ENCODE data around the gene ASCC3.

Gene ASCC3

DNA sequence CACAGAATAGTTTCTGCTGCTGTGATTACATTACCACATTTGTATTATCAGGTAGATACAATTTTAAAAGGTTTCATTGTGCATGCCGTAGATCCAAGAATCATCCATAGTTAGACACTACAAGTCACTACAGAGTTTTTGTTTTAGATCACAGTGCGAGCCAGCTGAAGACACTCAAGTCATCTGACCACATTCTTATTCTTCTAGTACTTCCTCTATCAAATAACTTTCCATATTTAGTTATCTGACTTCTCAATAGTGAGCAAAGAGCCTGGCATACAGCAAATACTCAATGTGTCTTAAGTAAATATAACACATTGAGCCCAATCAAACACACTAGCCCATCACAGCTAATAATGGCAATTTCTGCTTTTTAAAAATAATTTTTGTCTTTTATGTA is 195.4 kb downstream of the ASCC3 start:
- no peak overlapping the region for H3K27ac ChIP-seq
- ChIA-PET POLR2A (ENCODE audit: low non-redundant PET) (no interaction called here), CTCF (no interaction called here)
- no peak for DNase-seq (ENCODE audit: low spot score)
- TF ChIP-seq, protein P1, sequence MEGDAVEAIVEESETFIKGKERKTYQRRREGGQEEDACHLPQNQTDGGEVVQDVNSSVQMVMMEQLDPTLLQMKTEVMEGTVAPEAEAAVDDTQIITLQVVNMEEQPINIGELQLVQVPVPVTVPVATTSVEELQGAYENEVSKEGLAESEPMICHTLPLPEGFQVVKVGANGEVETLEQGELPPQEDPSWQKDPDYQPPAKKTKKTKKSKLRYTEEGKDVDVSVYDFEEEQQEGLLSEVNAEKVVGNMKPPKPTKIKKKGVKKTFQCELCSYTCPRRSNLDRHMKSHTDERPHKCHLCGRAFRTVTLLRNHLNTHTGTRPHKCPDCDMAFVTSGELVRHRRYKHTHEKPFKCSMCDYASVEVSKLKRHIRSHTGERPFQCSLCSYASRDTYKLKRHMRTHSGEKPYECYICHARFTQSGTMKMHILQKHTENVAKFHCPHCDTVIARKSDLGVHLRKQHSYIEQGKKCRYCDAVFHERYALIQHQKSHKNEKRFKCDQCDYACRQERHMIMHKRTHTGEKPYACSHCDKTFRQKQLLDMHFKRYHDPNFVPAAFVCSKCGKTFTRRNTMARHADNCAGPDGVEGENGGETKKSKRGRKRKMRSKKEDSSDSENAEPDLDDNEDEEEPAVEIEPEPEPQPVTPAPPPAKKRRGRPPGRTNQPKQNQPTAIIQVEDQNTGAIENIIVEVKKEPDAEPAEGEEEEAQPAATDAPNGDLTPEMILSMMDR (conservative IDR thresholded peaks at IDR 0.05; ENCODE audit: low read depth): no peak

DNA sequence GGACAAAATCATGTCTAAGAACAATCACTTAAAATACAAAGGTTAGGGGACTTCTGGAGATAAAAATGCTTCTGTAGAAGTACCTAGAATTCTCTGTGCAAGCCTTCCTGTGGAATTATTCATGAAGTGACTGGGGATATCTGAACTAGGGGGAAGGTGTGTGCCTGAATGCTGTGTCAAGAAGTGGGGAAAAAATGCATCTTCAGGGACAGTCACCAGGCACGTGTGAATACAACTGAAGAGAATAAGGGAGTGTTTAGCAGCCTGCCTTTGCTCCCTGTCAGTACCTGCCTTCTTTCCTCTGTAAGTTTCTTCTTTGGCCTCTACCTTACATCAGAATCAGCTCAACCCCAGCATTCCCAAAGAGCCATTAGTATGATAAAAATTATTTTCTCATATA is 201.0 kb downstream of the ASCC3 start:
- ChIA-PET CTCF (no interaction called here), POLR2A (ENCODE audit: low non-redundant PET) (no interaction called here)
- H3K27ac ChIP-seq: no peak overlapping the region
- TF ChIP-seq, protein P1 (conservative IDR thresholded peaks at IDR 0.05; ENCODE audit: low read depth): no peak
- no peak for DNase-seq (ENCODE audit: low spot score)

DNA sequence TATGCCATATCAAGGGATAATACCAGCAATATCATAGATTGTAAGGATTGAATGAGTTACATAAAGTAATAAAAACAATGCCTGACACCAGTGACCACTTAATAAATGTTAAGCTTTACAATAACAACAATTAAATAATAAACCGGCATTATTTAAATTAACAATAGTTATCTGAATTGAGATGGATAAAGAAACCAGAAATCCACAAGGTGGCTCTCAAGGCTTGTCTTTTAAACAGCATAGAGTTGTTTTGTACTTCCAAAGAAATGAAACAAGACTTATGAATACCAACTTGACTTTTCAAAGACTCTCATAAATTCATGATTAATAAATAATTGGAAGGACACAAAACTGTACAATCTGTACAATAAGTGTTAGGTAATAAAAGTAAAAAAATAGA is 203.1 kb downstream of the ASCC3 start:
- DNase-seq (ENCODE audit: low spot score): no peak
- POLR2A ChIA-PET (ENCODE audit: low non-redundant PET): no interaction called here

DNA sequence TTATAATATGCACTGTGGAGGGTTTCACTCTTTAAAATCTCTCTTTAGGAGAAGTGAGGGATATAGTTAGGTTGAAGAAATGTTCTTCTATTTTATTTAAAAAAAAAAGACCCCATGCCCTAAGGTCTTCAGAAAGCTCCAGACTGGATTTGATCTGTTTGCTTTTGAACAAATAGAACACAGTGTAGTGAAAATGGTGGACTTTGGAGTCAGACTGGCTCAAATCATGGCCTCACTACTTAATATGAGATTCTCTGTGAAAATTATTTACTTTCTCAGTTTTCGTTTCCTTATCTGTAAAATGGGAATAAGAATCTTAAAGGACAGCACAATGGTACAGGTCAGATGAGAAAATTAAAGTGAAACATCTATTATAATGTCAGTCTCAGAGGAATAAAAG is 203.9 kb downstream of the ASCC3 start:
- CTCF ChIA-PET: interaction anchor here (1.3 kb wide), 1 partner anchor 43 kb away, joined by 4 read pairs; no protein-coding TSS in a partner anchor
- no peak for DNase-seq (ENCODE audit: low spot score)
- no peak overlapping the region for H3K27ac ChIP-seq
- POLR2A ChIA-PET (ENCODE audit: low non-redundant PET): no interaction called here
- TF ChIP-seq, protein P1 (conservative IDR thresholded peaks at IDR 0.05; ENCODE audit: low read depth): no peak

More for the DNA sequence above, 203.1 kb downstream of the ASCC3 start:
- TF ChIP-seq, protein P1 (conservative IDR thresholded peaks at IDR 0.05; ENCODE audit: low read depth): no peak
- CTCF ChIA-PET: interaction anchor here (0.6 to 1.3 kb wide), 3 partner anchors 14 to 799 kb away, joined by 3 to 4 read pairs (median 4); no protein-coding TSS in a partner anchor
- H3K27ac ChIP-seq: no peak overlapping the region

DNA sequence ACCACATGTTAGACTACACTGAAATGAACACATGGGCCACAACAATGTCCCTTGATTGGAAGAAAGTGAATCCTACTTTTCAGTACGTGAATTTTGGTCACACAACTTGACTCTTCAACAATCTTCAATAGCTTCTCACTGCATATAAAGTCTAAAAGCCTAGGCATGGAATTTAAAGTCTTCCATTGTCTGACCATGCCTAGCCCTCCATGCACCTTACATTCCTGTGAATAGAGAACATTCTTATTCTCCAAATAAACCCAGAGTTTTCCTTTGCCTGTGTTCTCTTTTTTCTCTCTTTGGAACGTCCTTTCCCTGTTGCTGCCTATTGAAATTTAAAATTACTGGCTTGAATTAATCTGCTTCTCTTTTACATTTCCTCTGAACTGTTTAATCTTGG is 207.5 kb downstream of the ASCC3 start:
- ChIA-PET CTCF (no interaction called here), POLR2A (ENCODE audit: low non-redundant PET) (no interaction called here)
- H3K27ac ChIP-seq: no peak overlapping the region
- TF ChIP-seq, protein P1 (conservative IDR thresholded peaks at IDR 0.05; ENCODE audit: low read depth): no peak
- no peak for DNase-seq (ENCODE audit: low spot score)

DNA sequence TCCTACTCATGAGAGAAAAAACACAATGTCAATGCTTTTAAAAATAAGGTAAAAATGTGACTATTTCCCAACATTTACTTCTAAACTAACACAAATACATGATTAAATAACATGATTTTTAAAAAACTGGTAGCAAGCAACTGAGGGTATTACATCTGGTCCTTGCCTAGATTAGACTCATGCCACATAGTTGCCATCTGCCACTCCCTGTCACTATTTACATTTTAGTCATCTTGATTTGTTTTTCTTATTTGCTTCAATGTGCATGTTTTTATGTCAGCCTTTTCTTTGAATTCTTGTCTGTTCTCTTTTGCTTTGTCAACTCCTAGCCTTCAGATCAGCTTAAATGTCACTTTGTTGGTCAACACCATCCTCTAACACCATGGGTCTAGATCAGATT is 209.4 kb downstream of the ASCC3 start:
- no peak overlapping the region for H3K27ac ChIP-seq
- ChIA-PET CTCF (interaction anchor here (0.5 to 0.7 kb wide), 2 partner anchors 57 to 565 kb away, joined by 3 to 4 read pairs; no protein-coding TSS in a partner anchor), POLR2A (ENCODE audit: low non-redundant PET) (no interaction called here)
- TF ChIP-seq, protein P1 (conservative IDR thresholded peaks at IDR 0.05; ENCODE audit: low read depth): no peak
- no peak for DNase-seq (ENCODE audit: low spot score)

DNA sequence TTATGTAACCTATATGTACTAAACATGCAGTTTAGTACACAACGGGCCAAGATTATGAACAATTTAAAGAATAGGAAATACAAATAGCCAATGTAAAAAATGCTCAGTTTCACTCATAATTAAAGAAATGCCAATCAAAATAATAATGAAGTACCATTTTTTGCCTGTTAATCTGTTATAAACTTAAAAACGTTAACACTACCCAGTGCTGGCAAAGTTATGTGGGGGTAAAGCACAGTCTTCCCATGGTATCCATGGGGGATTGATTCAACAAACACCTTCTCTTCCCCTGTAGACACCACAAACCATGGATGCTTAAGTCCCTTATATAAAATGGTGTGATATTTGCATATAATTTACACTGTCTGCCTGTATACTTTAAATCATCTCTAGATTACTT is 211.1 kb downstream of the ASCC3 start:
- POLR2A ChIA-PET (ENCODE audit: low non-redundant PET): no interaction called here
- CTCF ChIA-PET: no interaction called here
- TF ChIP-seq, protein P1 (conservative IDR thresholded peaks at IDR 0.05; ENCODE audit: low read depth): no peak
- H3K27ac ChIP-seq: no peak overlapping the region
- DNase-seq (ENCODE audit: low spot score): no peak
